Measurements from ENCODE around the gene CSH2.
"Not testable (repeated sequence)": the region's sequence is repeated elsewhere in the genome, so short reads cannot be mapped to it uniquely, and the experiment has no call there.

The CSH2 gene

GRCh38 chr17:63871646-63872365, 1.7 kb downstream of the CSH2 start:
- not testable (repeated sequence) for H3K36me3 ChIP-seq (ENCODE audit: control insufficient read depth, insufficient read depth, low read length); H3K4me3 ChIP-seq (ENCODE audit: low read depth, low read length); H3K9me3 ChIP-seq (ENCODE audit: control insufficient read depth, insufficient read depth, low read length); H3K27me3 ChIP-seq (ENCODE audit: control insufficient read depth, insufficient read depth, low read length); H3K4me1 ChIP-seq (ENCODE audit: control insufficient read depth, insufficient read depth, low read length); H3K9ac ChIP-seq (ENCODE audit: low read depth, low read length)

- not testable (repeated sequence) for H3K36me3 ChIP-seq (ENCODE audit: control insufficient read depth, insufficient read depth, low read length); H3K4me1 ChIP-seq (ENCODE audit: control insufficient read depth, insufficient read depth, low read length); H3K9me3 ChIP-seq (ENCODE audit: control insufficient read depth, insufficient read depth, low read length); H3K4me3 ChIP-seq (ENCODE audit: low read depth, low read length); H3K27me3 ChIP-seq (ENCODE audit: control insufficient read depth, insufficient read depth, low read length); H3K9ac ChIP-seq (ENCODE audit: low read depth, low read length)
Measured at GRCh38 chr17:63870292-63870665, 3.2 kb downstream of the CSH2 start.

- not testable (repeated sequence) for H3K27me3 ChIP-seq (ENCODE audit: control insufficient read depth, insufficient read depth, low read length); H3K36me3 ChIP-seq (ENCODE audit: control insufficient read depth, insufficient read depth, low read length); H3K9me3 ChIP-seq (ENCODE audit: control insufficient read depth, insufficient read depth, low read length); H3K9ac ChIP-seq (ENCODE audit: low read depth, low read length); H3K4me1 ChIP-seq (ENCODE audit: control insufficient read depth, insufficient read depth, low read length); H3K4me3 ChIP-seq (ENCODE audit: low read depth, low read length)
Measured at GRCh38 chr17:63869491-63870291, 3.8 kb downstream of the CSH2 start.

GRCh38 chr17:63866625-63867024, 6.9 kb downstream of the CSH2 start:
- not testable (repeated sequence) for H3K9me3 ChIP-seq (ENCODE audit: control insufficient read depth, insufficient read depth, low read length); H3K4me1 ChIP-seq (ENCODE audit: control insufficient read depth, insufficient read depth, low read length); H3K27me3 ChIP-seq (ENCODE audit: control insufficient read depth, insufficient read depth, low read length); H3K4me3 ChIP-seq (ENCODE audit: low read depth, low read length); H3K9ac ChIP-seq (ENCODE audit: low read depth, low read length); H3K36me3 ChIP-seq (ENCODE audit: control insufficient read depth, insufficient read depth, low read length)

GRCh38 chr17:63859257-63859656, 14.2 kb downstream of the CSH2 start:
- Histone ChIP-seq H3K4me1 (ENCODE audit: control insufficient read depth, insufficient read depth, low read length) (no peaks in the 10 kb centered on the region), H3K9ac (ENCODE audit: low read depth, low read length) (no peak overlapping the region), H3K27me3 (ENCODE audit: control insufficient read depth, insufficient read depth, low read length) (peaks cover 2% of the 10 kb centered on the region), H3K9me3 (ENCODE audit: control insufficient read depth, insufficient read depth, low read length) (no peaks in the 10 kb centered on the region), H3K36me3 (ENCODE audit: control insufficient read depth, insufficient read depth, low read length) (no peaks in the 10 kb centered on the region), H3K4me3 (ENCODE audit: low read depth, low read length) (no peak overlapping the region)

- not testable (repeated sequence) for H3K36me3 ChIP-seq (ENCODE audit: control insufficient read depth, insufficient read depth, low read length); H3K9me3 ChIP-seq (ENCODE audit: control insufficient read depth, insufficient read depth, low read length); H3K4me3 ChIP-seq (ENCODE audit: low read depth, low read length); H3K4me1 ChIP-seq (ENCODE audit: control insufficient read depth, insufficient read depth, low read length); H3K9ac ChIP-seq (ENCODE audit: low read depth, low read length); H3K27me3 ChIP-seq (ENCODE audit: control insufficient read depth, insufficient read depth, low read length)
Measured at GRCh38 chr17:63856425-63856824, 17.1 kb downstream of the CSH2 start.

GRCh38 chr17:63855185-63855584, 18.3 kb downstream of the CSH2 start:
- H3K9ac ChIP-seq (ENCODE audit: low read depth, low read length) = no peak overlapping the region

GRCh38 chr17:63854709-63855108, 18.8 kb downstream of the CSH2 start:
- Histone ChIP-seq H3K9ac (ENCODE audit: low read depth, low read length) (no peak overlapping the region), H3K4me3 (ENCODE audit: low read depth, low read length) (no peak overlapping the region), H3K9me3 (ENCODE audit: control insufficient read depth, insufficient read depth, low read length) (no peaks in the 10 kb centered on the region), H3K36me3 (ENCODE audit: control insufficient read depth, insufficient read depth, low read length) (no peaks in the 10 kb centered on the region), H3K4me1 (ENCODE audit: control insufficient read depth, insufficient read depth, low read length) (no peaks in the 10 kb centered on the region), H3K27me3 (ENCODE audit: control insufficient read depth, insufficient read depth, low read length) (peaks cover 3% of the 10 kb centered on the region)

More at GRCh38 chr17:63855185-63855584, 18.3 kb downstream of the CSH2 start:
- Histone ChIP-seq H3K4me3 (ENCODE audit: low read depth, low read length) (no peak overlapping the region), H3K27me3 (ENCODE audit: control insufficient read depth, insufficient read depth, low read length) (peaks cover 2% of the 10 kb centered on the region), H3K36me3 (ENCODE audit: control insufficient read depth, insufficient read depth, low read length) (no peaks in the 10 kb centered on the region), H3K9me3 (ENCODE audit: control insufficient read depth, insufficient read depth, low read length) (no peaks in the 10 kb centered on the region), H3K4me1 (ENCODE audit: control insufficient read depth, insufficient read depth, low read length) (no peaks in the 10 kb centered on the region)

- no peaks in the 10 kb centered on the region for H3K36me3 ChIP-seq (ENCODE audit: control insufficient read depth, insufficient read depth, low read length)
- no peaks in the 10 kb centered on the region for H3K4me1 ChIP-seq (ENCODE audit: control insufficient read depth, insufficient read depth, low read length)
- peaks cover 12% of the 10 kb centered on the region for H3K27me3 ChIP-seq (ENCODE audit: control insufficient read depth, insufficient read depth, low read length)
- no peaks in the 10 kb centered on the region for H3K9me3 ChIP-seq (ENCODE audit: control insufficient read depth, insufficient read depth, low read length)
- H3K4me3 ChIP-seq (ENCODE audit: low read depth, low read length) = no peak overlapping the region
- H3K9ac ChIP-seq (ENCODE audit: low read depth, low read length) = no peak overlapping the region
Measured at GRCh38 chr17:63853260-63853659, 20.2 kb downstream of the CSH2 start.

- Histone ChIP-seq H3K9ac (ENCODE audit: low read depth, low read length) (no peak overlapping the region), H3K4me3 (ENCODE audit: low read depth, low read length) (no peak overlapping the region), H3K4me1 (ENCODE audit: control insufficient read depth, insufficient read depth, low read length) (no peaks in the 10 kb centered on the region), H3K9me3 (ENCODE audit: control insufficient read depth, insufficient read depth, low read length) (no peaks in the 10 kb centered on the region), H3K36me3 (ENCODE audit: control insufficient read depth, insufficient read depth, low read length) (no peaks in the 10 kb centered on the region), H3K27me3 (ENCODE audit: control insufficient read depth, insufficient read depth, low read length) (peaks cover 29% of the 10 kb centered on the region)
Measured at GRCh38 chr17:63850401-63850800, 23.1 kb downstream of the CSH2 start.

GRCh38 chr17:63848834-63849689, 24.4 kb downstream of the CSH2 start:
- H3K4me3 ChIP-seq (ENCODE audit: low read depth, low read length) = peak overlapping the region; percentile 5
- no peaks in the 10 kb centered on the region for H3K9me3 ChIP-seq (ENCODE audit: control insufficient read depth, insufficient read depth, low read length)
- no peaks in the 10 kb centered on the region for H3K4me1 ChIP-seq (ENCODE audit: control insufficient read depth, insufficient read depth, low read length)
- no peaks in the 10 kb centered on the region for H3K36me3 ChIP-seq (ENCODE audit: control insufficient read depth, insufficient read depth, low read length)
- peak overlapping the region; percentile 77 for H3K9ac ChIP-seq (ENCODE audit: low read depth, low read length)
- peaks cover 29% of the 10 kb centered on the region for H3K27me3 ChIP-seq (ENCODE audit: control insufficient read depth, insufficient read depth, low read length)

Measured in iPS-15b (cell line).